Activated gamma-delta T cell treated with anti-CD3 and anti-CD28 coated beads, Interleukin-2, amount 50 U/mL, for 16 hours (primary cell): Measurements from ENCODE around the gene RASGRP3.
"Not testable (repeated sequence)": the region's sequence is repeated elsewhere in the genome, so short reads cannot be mapped to it uniquely, and the experiment has no call there.

ENCODE experiments used
- DNase-seq: peaks from one replicate; pipeline ENCODE4 v3.0.0-alpha.2; 2020; ENCODE audit warnings: low read depth

Gene RASGRP3

GRCh38 chr2:33476131-33476792, at the start of gene RASGRP3:
Gene RASGRP3, plus strand, starts transcription at chr2:33476649. Its CDS starts 38,488 bp downstream, at chr2:33515137.
- DNase-seq: peak; percentile 36

- no peak for DNase-seq
These were observed 49.7 kb upstream of the RASGRP3 start for GRCh38 chr2:33426666-33427231.

- DNase-seq: no peak
These were observed 46.4 kb upstream of the RASGRP3 start for GRCh38 chr2:33430077-33430476.

GRCh38 chr2:33430856-33431255, 45.6 kb upstream of the RASGRP3 start:
- no peak for DNase-seq

GRCh38 chr2:33432871-33433270, 43.6 kb upstream of the RASGRP3 start:
- DNase-seq: no peak

GRCh38 chr2:33433279-33434235, 42.9 kb upstream of the RASGRP3 start:
- DNase-seq: no peak

- DNase-seq: no peak
These were observed 40.9 kb upstream of the RASGRP3 start for GRCh38 chr2:33435518-33435917.

GRCh38 chr2:33436083-33436482, 40.4 kb upstream of the RASGRP3 start:
- DNase-seq: no peak

GRCh38 chr2:33437297-33437696, 39.2 kb upstream of the RASGRP3 start:
- no peak for DNase-seq

- DNase-seq: no peak
These were observed 38.6 kb upstream of the RASGRP3 start for GRCh38 chr2:33437815-33438214.

GRCh38 chr2:33441235-33441810, 35.1 kb upstream of the RASGRP3 start:
- peak; percentile 35 for DNase-seq

GRCh38 chr2:33442052-33442451, 34.4 kb upstream of the RASGRP3 start:
- not testable (repeated sequence) for DNase-seq

GRCh38 chr2:33442528-33443079, 33.8 kb upstream of the RASGRP3 start:
- DNase-seq: no peak

- no peak for DNase-seq
These were observed 33.1 kb upstream of the RASGRP3 start for GRCh38 chr2:33443274-33443829.

- no peak for DNase-seq
These were observed 31.5 kb upstream of the RASGRP3 start for GRCh38 chr2:33444967-33445366.

GRCh38 chr2:33448220-33448899, 28.1 kb upstream of the RASGRP3 start:
- no peak for DNase-seq

- DNase-seq: no peak
These were observed 25.2 kb upstream of the RASGRP3 start for GRCh38 chr2:33451214-33451613.

GRCh38 chr2:33451825-33452224, 24.6 kb upstream of the RASGRP3 start:
- no peak for DNase-seq

- no peak for DNase-seq
These were observed 23.9 kb upstream of the RASGRP3 start for GRCh38 chr2:33452545-33452944.

GRCh38 chr2:33453905-33454479, 22.5 kb upstream of the RASGRP3 start:
- DNase-seq: no peak
